ENCODE results near the gene GRK5. TPM values are rescaled to one million over a fixed set of nuclear protein-coding genes. Genes with fewer than 3 reads are reported as not detected.

Gene GRK5
- total RNA-seq, 2 experiments from 2014 or later, result 23.2 to 29.5 TPM

GRCh38 chr10:119481781-119482426 lies 274.5 kb downstream of the GRK5 start:
- no peaks in the 10 kb centered on the region for H3K27me3 Mint-ChIP-seq
- peaks cover 28% of the 10 kb centered on the region for H3K4me1 Mint-ChIP-seq
- no peak for DNase-seq
- H3K27ac Mint-ChIP-seq, result no peak overlapping the region
- H3K9me3 Mint-ChIP-seq (ENCODE audit: low read depth), result no peaks in the 10 kb centered on the region
- H3K36me3 Mint-ChIP-seq, result no peaks in the 10 kb centered on the region
- H3K4me3 Mint-ChIP-seq, result no peak overlapping the region
- no peak for ATAC-seq
- CTCF ChIA-PET, result interaction anchor here (1.4 to 4.7 kb wide), 3 partner anchors 7 to 120 kb away, joined by 3 to 29 read pairs (median 7); no protein-coding TSS in a partner anchor

DNA sequence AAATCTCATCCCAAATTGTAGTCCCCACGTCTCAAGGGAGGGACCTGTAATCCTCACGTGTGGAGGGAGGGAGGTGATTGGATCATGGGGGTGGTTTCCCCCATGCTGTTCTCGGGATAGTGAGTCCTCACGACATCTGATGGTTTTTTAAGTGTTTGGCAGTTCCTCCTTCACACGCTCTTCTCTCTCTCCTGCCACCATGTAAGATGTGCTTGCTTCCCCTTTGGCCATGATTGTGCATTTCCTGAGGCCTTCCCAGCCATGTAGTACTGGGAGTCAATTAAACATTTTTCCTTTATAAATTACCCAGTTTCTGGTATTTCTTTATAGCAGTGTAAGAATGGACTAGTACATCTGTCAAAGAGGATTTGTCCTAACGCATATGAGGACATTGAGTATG lies 275.6 kb downstream of the GRK5 start:
- CTCF ChIA-PET, result interaction anchor here (1.4 to 1.7 kb wide), 2 partner anchors 37 to 119 kb away, joined by 3 to 7 read pairs; no protein-coding TSS in a partner anchor
- H3K27ac Mint-ChIP-seq, result no peak overlapping the region
- no peak for ATAC-seq
- DNase-seq, result no peak
- no peaks in the 10 kb centered on the region for H3K9me3 Mint-ChIP-seq (ENCODE audit: low read depth)
- no peaks in the 10 kb centered on the region for H3K27me3 Mint-ChIP-seq
- H3K36me3 Mint-ChIP-seq, result no peaks in the 10 kb centered on the region
- H3K4me3 Mint-ChIP-seq, result no peak overlapping the region
- peaks cover 18% of the 10 kb centered on the region for H3K4me1 Mint-ChIP-seq

- no peaks in the 10 kb centered on the region for H3K9me3 Mint-ChIP-seq (ENCODE audit: low read depth)
- no peaks in the 10 kb centered on the region for H3K36me3 Mint-ChIP-seq
- no peaks in the 10 kb centered on the region for H3K27me3 Mint-ChIP-seq
- ATAC-seq (no peak), DNase-seq (no peak)
- H3K4me3 Mint-ChIP-seq, result no peak overlapping the region
- CTCF ChIA-PET, result interaction anchor here (1.7 kb wide), 1 partner anchor 38 kb away, joined by 7 read pairs; no protein-coding TSS in a partner anchor
- no peak overlapping the region for H3K27ac Mint-ChIP-seq
- H3K4me1 Mint-ChIP-seq, result peaks cover 14% of the 10 kb centered on the region
Observed at GRCh38 chr10:119483839-119484238, 276.5 kb downstream of the GRK5 start.

GRCh38 chr10:119488675-119489074 lies 281.3 kb downstream of the GRK5 start:
- ATAC-seq (no peak), DNase-seq (no peak)
- no peaks in the 10 kb centered on the region for H3K36me3 Mint-ChIP-seq
- H3K27me3 Mint-ChIP-seq, result no peaks in the 10 kb centered on the region
- no peaks in the 10 kb centered on the region for H3K9me3 Mint-ChIP-seq (ENCODE audit: low read depth)
- CTCF ChIA-PET, result interaction anchor here (0.6 to 6.3 kb wide), 13 partner anchors 9 to 501 kb away, joined by 3 to 51 read pairs (median 4); partner anchors contain the start of genes GRK5 and RGS10
- peak overlapping the region; percentile 92 for H3K27ac Mint-ChIP-seq
- peaks cover 34% of the 10 kb centered on the region for H3K4me1 Mint-ChIP-seq
- no peak overlapping the region for H3K4me3 Mint-ChIP-seq

DNA sequence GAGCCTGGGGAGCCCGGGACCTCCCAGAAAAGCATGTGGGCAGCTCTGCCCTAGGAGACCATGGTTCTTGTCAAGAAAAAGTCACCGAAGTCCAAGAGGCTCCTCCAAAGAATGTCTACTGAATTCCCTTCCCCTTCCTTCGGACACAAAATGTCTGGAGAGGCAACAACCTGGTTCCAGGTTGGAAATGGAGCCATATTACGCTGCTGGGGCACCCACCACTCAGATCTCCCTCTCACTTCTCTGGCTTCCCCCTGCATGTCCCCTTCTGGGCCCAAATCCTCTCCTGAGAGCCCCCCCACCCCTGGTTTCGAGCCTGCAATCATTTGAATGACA lies 282.6 kb downstream of the GRK5 start:
- peaks cover 46% of the 10 kb centered on the region for H3K4me1 Mint-ChIP-seq
- CTCF ChIA-PET, result interaction anchor here (0.7 to 6.3 kb wide), 25 partner anchors 10 to 358 kb away, joined by 3 to 51 read pairs (median 4); partner anchors contain the start of genes GRK5 and RGS10

DNA sequence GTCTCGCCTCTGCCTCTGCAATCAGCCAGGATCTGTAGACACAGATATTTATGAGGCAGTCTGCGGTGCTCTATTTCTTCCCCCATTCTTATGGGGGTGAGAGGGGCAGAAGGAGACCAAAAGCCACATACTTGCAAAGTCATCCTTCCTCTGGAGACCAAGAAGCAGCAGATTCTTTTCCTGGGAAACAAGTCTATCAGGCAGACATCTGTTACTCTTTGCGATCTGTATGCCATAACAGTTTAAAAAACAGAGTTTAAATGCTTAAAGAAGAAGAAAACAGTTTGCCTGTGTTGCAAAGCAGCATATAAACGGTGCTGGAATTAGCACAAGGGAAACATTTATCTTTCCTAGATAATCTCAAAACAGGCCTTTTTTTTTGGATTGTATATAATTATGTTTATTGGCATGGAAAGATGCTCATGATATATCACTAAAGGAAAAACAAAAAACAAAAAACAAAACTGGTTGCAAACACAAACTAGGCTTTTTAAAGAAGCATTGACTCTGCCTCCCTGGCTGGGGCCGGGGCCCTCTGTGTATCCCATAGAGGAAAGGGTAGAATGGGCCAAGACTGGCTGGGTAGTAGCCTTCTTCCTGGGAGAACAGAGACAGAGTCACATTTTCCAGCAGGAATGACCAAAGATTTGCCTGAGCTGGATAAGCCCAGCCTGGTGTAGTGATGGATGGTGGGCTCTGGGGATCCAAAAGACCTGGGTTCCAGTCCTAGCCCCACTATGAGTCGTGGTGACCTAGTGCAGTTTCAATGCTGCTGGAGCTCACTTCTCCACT lies 284.8 kb downstream of the GRK5 start:
- Mint-ChIP-seq H3K36me3 (no peaks in the 10 kb centered on the region), H3K27me3 (no peaks in the 10 kb centered on the region), H3K9me3 (ENCODE audit: low read depth) (no peaks in the 10 kb centered on the region), H3K4me3 (no peak overlapping the region), H3K27ac (peak overlapping the region; percentile 24), H3K4me1 (peaks cover 64% of the 10 kb centered on the region)
- no peak for DNase-seq
- CTCF ChIA-PET, result interaction anchor here (1.7 kb wide), 1 partner anchor 10 kb away, joined by 5 read pairs; no protein-coding TSS in a partner anchor
- no peak for ATAC-seq

More for the DNA sequence above, 282.6 kb downstream of the GRK5 start:
- no peaks in the 10 kb centered on the region for H3K27me3 Mint-ChIP-seq
- H3K9me3 Mint-ChIP-seq (ENCODE audit: low read depth), result no peaks in the 10 kb centered on the region
- no peaks in the 10 kb centered on the region for H3K36me3 Mint-ChIP-seq
- ATAC-seq (no peak), DNase-seq (no peak)
- H3K27ac Mint-ChIP-seq, result peak overlapping the region; percentile 92
- peak overlapping the region; percentile 13 for H3K4me3 Mint-ChIP-seq

DNA sequence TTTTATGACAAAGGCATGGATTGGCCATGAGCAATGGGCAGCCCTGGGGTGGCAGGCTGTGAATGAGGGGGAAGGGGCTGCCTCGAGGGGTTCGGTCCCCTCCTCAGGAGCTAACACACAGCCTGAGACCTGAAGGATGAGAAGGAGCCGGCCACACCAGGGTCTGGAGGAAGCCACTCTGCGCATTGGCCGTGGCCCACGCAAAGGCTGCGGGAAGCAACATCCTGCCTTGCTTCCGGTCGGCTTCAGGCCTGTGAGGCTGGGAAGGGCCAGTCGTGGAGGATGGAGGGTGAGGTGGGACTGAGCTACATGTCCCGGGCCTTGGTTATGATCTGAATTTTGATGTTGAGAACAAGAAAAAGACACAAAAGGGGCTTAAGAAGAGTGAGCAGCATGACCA lies 285.8 kb downstream of the GRK5 start:
- peaks cover 69% of the 10 kb centered on the region for H3K4me1 Mint-ChIP-seq
- CTCF ChIA-PET, result interaction anchor here (1.0 to 1.9 kb wide), 4 partner anchors 9 to 295 kb away, joined by 3 to 5 read pairs (median 4); no protein-coding TSS in a partner anchor
- peak overlapping the region; percentile 79 for H3K27ac Mint-ChIP-seq
- H3K4me3 Mint-ChIP-seq, result no peak overlapping the region
- H3K27me3 Mint-ChIP-seq, result no peaks in the 10 kb centered on the region
- DNase-seq, result peak; percentile 55
- ATAC-seq, result peak; percentile 32
- H3K9me3 Mint-ChIP-seq (ENCODE audit: low read depth), result no peaks in the 10 kb centered on the region
- H3K36me3 Mint-ChIP-seq, result no peaks in the 10 kb centered on the region

GRCh38 chr10:119494236-119495020 lies 287.1 kb downstream of the GRK5 start:
- H3K27me3 Mint-ChIP-seq, result no peaks in the 10 kb centered on the region
- H3K4me1 Mint-ChIP-seq, result peaks cover 71% of the 10 kb centered on the region
- no peaks in the 10 kb centered on the region for H3K9me3 Mint-ChIP-seq (ENCODE audit: low read depth)
- H3K36me3 Mint-ChIP-seq, result peaks cover 10% of the 10 kb centered on the region
- DNase-seq, result no peak
- no peak overlapping the region for H3K4me3 Mint-ChIP-seq
- no peak for ATAC-seq
- CTCF ChIA-PET, result interaction anchor here (1.0 to 1.9 kb wide), 6 partner anchors 12 to 296 kb away, joined by 3 to 4 read pairs (median 3); no protein-coding TSS in a partner anchor
- H3K27ac Mint-ChIP-seq, result peak overlapping the region; percentile 79

DNA sequence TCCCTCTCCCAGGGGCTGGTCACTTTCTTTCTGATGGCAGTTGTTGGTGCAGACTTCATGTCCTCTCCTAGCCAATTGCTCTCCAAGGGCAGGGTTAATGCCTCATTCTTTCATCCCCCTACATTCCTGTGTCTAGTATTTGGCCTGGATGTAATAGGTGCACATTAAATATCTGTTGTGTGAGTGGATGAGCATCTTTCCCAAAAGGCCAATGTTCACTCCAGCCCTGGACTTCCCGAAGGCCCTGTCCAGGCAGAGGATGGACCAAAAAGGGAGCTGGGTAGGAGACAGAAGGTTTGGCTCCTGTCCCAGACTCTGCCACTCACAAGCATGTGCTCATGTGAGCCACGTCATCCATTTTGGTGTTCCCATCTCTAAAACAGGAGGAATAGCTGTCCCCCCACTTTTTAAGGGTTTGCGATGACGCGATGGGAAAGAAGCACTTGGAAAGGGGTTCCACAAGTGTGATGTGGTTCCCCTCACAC lies 287.7 kb downstream of the GRK5 start:
- no peak for ATAC-seq
- CTCF ChIA-PET, result interaction anchor here (1.0 to 1.4 kb wide), 2 partner anchors 38 to 107 kb away, joined by 3 to 4 read pairs; no protein-coding TSS in a partner anchor
- no peaks in the 10 kb centered on the region for H3K27me3 Mint-ChIP-seq
- H3K4me3 Mint-ChIP-seq, result no peak overlapping the region
- H3K9me3 Mint-ChIP-seq (ENCODE audit: low read depth), result no peaks in the 10 kb centered on the region
- peak overlapping the region; percentile 79 for H3K27ac Mint-ChIP-seq
- peaks cover 69% of the 10 kb centered on the region for H3K4me1 Mint-ChIP-seq
- no peak for DNase-seq
- H3K36me3 Mint-ChIP-seq, result peaks cover 13% of the 10 kb centered on the region

DNA sequence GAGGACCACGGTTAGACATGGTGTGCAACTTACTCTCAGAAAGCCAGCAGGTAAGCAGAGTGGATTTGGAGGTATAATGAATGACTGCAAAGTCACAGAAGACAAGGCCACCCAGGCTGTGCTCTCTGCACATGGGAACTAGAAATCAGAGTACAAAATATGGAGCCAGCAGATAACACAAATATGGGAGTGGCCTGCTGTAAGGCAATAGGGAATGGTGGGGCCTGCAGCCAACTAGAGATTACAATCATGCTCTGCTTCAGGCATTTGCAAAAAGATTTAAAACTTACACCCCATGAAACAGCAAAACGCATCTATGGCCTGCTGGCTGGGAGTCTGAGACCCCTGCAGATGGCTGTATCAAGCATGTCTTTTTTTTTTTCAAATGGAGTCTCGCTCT lies 288.2 kb downstream of the GRK5 start:
- Mint-ChIP-seq H3K4me1 (peaks cover 70% of the 10 kb centered on the region), H3K4me3 (no peak overlapping the region), H3K9me3 (ENCODE audit: low read depth) (no peaks in the 10 kb centered on the region), H3K27ac (no peak overlapping the region), H3K36me3 (peaks cover 17% of the 10 kb centered on the region), H3K27me3 (no peaks in the 10 kb centered on the region)
- CTCF ChIA-PET, result no interaction called here
- no peak for ATAC-seq
- DNase-seq, result no peak

DNA sequence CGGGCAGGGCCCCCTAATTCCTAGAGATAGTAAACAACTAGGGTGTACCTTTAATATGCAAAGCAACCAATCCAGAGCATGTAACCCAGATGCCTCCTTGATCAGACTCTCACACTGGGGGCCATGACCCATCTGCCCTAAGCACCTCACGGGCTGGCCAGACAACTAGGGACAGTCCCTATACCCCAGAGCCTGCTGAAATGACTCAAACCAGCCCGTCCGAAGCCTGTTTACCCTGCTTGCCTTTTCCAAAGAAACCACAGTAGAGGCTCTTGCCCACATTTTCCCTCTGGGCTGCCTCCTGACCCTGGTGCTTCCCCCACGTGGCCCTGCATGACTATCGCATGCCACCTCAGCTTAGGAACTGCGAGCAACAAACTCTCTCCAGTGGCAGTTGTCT lies 288.9 kb downstream of the GRK5 start:
- CTCF ChIA-PET, result no interaction called here
- peaks cover 17% of the 10 kb centered on the region for H3K36me3 Mint-ChIP-seq
- ATAC-seq (peak; percentile 38), DNase-seq (peak; percentile 60)
- no peaks in the 10 kb centered on the region for H3K9me3 Mint-ChIP-seq (ENCODE audit: low read depth)
- H3K4me3 Mint-ChIP-seq, result no peak overlapping the region
- peaks cover 76% of the 10 kb centered on the region for H3K4me1 Mint-ChIP-seq
- no peaks in the 10 kb centered on the region for H3K27me3 Mint-ChIP-seq
- H3K27ac Mint-ChIP-seq, result peak overlapping the region; percentile 61

- Mint-ChIP-seq H3K27ac (no peak overlapping the region), H3K4me3 (no peak overlapping the region), H3K27me3 (no peaks in the 10 kb centered on the region)
Observed at GRCh38 chr10:119497243-119497642, 289.9 kb downstream of the GRK5 start.

More at GRCh38 chr10:119497243-119497642, 289.9 kb downstream of the GRK5 start:
- CTCF ChIA-PET, result no interaction called here
- H3K9me3 Mint-ChIP-seq (ENCODE audit: low read depth), result no peaks in the 10 kb centered on the region
- ATAC-seq (no peak), DNase-seq (no peak)
- H3K4me1 Mint-ChIP-seq, result peaks cover 77% of the 10 kb centered on the region
- H3K36me3 Mint-ChIP-seq, result peaks cover 18% of the 10 kb centered on the region

Data from activated CD8-positive, alpha-beta memory T cell treated with anti-CD3 and anti-CD28 coated beads, Interleukin-2, amount 10 ng/mL, durations not matched to agents 7 days and 5 days (primary cell).